ENCODE results near the gene SYNE3.

SYNE3 gene, protein sequence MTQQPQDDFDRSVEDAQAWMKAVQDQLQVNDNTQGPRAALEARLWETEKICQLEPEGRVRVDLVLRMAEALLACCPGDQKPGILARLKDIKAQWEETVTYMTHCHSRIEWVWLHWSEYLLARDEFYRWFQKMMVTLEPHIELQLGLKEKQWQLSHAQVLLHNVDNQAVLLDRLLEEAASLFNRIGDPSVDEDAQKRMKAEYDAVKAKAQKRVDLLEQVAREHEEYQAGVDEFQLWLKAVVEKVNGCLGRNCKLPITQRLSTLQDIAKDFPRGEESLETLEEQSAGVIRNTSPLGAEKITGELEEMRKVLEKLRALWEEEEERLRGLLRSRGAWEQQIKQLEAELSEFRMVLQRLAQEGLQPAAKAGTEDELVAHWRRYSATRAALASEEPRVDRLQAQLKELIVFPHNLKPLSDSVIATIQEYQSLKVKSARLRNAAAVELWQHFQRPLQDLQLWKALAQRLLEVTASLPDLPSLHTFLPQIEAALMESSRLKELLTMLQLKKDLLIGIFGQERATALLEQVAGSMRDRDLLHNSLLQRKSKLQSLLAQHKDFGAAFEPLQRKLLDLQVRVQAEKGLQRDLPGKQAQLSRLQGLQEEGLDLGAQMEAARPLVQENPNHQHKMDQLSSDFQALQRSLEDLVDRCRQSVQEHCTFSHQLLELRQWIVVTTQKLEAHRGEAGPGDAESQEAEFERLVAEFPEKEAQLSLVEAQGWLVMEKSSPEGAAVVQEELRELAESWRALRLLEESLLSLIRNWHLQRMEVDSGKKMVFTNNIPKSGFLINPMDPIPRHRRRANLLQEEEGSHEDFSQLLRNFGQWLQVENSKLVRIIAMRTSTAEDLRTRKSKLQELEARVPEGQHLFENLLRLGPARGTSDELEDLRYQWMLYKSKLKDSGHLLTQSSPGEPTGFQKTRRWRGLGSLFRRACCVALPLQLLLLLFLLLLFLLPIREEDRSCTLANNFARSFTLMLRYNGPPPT

DNA sequence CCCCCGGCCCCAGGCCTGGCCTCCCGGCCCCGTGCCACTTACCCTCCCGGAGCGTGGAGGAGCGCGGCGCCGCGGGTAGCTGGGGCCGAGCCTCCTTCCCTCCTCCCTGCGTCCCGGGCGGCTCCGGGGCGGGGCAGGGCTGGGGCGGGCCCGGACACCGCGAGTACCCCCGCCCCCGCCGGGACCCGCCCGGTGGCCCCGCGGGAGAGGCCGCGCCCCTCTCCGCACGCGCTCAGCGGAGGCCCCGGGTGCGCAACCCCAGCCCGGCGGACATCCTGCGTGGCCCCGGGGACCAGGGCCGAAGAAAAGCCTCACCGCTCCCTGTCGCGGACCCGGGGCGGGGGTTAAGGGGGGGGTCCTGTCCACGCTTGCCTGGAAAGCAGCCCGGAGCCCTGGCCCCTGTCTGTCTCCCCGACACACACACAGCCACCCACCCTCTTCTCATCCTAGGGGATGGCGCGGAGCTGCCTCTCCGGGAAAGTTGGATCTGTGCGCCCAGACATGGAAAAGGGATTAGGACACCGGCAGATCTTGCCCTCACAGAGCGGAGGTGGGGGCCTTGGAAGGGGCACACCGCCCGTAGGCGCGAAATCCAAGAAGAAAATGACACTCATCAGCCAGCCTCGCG is at the start of gene SYNE3:
Gene SYNE3 (minus strand): TSS at position 97 of the 628 bp plus-strand sequence. CDS start 40,829 bp downstream, outside the sequence.
- DNase-seq, result peak; percentile 81 to 96 (median 86)

- DNase-seq, result no peak
Observed at GRCh38 chr14:95564060-95564459, 47.6 kb upstream of the SYNE3 start.

- peak in 2 of 3 donors; percentile 4 to 13 for DNase-seq
Observed at GRCh38 chr14:95562892-95563685, 46.6 kb upstream of the SYNE3 start.

- DNase-seq, result peak; percentile 73 to 82 (median 75)
Observed at GRCh38 chr14:95561001-95561412, 44.6 kb upstream of the SYNE3 start.

DNA sequence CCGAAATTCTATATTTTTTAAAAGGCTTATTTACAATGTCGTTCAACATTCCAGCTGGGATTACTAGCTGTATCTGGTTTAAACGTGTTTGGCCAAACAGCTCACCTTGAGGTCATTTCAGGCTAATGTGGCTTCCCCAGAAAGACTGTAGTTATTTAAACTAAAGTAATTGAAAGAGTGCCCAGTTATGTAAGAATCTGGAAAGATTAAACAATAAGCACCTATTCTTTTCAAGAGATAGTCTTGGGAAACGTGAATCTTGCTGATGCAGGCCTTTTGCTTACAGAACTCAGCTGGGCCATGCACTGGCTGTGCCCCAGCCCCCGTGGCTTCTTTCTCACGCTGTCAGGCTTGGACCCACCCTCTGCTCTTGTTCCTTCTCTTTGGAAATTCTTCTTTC is 42.8 kb upstream of the SYNE3 start:
- no peak for DNase-seq

DNA sequence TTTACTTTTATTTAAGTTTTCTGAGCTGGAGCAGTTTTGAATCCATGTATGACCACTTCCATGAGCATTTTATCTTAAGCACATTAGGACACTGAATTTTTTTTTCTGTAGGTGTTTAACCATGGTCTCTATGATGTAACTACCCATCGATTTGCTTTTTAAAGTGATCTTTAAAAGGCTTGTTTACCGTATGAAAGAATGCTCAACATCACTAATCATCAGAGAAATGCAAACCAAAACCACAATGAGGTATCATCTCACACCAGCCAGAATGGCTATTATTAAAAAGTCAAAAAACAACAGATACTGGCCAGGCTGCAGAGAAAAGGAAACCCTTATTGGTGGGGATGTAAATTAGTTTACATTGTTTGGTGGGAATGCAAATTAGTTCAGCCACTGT is 41.4 kb upstream of the SYNE3 start:
- DNase-seq, result no peak

DNA sequence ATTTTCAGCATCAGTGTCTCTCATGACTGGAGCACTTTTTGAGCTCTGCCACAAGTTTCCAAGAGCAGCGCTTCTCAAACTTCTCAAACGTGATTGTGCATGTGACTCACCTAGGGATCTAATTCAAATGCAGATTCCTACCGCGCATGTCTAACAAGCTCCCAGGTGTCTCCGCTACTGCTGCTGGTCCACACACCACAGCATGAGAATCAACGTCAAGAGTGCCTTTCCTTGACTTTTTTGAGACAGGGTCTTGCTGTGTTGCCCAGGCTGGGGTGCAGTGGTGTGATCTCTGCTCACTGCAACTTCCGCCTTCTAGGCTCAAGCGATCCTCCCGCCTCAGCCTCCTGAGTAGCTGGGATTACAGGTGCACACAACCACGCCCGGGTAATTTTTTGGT is 40.8 kb upstream of the SYNE3 start:
- no peak for DNase-seq

- no peak for DNase-seq
Observed at GRCh38 chr14:95555053-95555452, 38.6 kb upstream of the SYNE3 start.

- no peak for DNase-seq
Observed at GRCh38 chr14:95553141-95553540, 36.7 kb upstream of the SYNE3 start.

GRCh38 chr14:95551435-95551834 is 35.0 kb upstream of the SYNE3 start:
- no peak for DNase-seq

GRCh38 chr14:95549656-95550585 is 33.5 kb upstream of the SYNE3 start:
- DNase-seq, result no peak

DNA sequence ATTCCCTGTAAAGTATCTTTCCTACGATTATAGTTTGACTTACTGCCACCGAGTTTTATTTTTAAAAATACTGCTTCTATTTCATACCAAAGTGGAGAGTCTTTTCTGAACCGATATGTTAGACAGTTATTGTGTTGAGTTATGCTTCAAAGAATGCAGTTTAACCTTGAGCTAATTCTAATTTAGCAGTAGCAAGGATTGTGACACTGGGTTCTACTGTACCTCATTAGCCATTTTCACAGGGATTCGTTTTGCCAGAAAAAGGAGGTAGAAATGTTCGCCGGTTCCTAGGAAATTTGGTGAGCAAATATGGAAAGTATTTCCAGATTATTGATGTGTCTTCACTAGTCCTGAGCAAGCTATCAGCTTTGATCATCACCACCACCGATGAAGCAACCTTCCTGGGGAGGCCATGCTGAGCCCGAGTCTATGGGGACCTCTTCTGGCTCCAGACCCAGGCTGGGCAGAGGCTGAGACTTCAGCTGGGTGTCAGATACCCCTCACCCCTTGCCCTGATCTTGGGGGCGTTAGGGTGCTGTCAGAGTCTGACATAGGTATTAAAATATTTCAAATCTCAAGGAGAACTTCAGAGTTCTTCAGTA is 32.0 kb upstream of the SYNE3 start:
- DNase-seq, result no peak

- DNase-seq, result no peak
Observed at GRCh38 chr14:95547626-95548327, 31.3 kb upstream of the SYNE3 start.

- DNase-seq, result no peak
Observed at GRCh38 chr14:95547272-95547625, 30.8 kb upstream of the SYNE3 start.

GRCh38 chr14:95545515-95546168 is 29.2 kb upstream of the SYNE3 start:
- DNase-seq, result peak; percentile 41 to 78 (median 72)

GRCh38 chr14:95544588-95544987 is 28.1 kb upstream of the SYNE3 start:
- DNase-seq, result no peak

DNA sequence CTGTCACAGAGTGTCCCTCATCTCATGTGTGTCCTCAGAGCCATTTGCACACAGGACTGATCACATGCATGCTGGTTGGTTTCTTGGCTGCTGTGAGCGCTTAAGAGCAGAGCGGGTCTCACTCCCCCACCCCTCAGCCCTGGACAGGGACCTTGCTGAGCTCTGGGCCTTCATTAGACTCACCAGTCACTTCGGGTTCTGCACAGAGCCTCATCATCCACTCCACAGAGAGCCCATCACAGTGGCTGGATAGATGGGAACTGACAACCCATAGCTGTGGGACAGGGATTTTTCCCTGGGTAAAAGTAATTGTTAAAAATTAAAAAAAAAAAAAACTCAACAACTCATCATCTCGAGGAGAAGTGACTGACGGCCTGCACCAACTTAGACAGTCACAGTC is 26.6 kb upstream of the SYNE3 start:
- no peak for DNase-seq

- DNase-seq, result no peak
Observed at GRCh38 chr14:95541932-95542930, 25.8 kb upstream of the SYNE3 start.
